GM23338 (cell line): ENCODE measurements around the gene KIF9. TPM values are rescaled to one million over a fixed set of nuclear protein-coding genes. Genes with fewer than 3 reads are reported as not detected.

ENCODE experiments used
- ATAC-seq: fragments of 200-7000 bp; cut with Tn5 transposase; 3 replicates; pipeline ENCODE4 v1.9.1; 2020
- DNase-seq: peaks from one replicate; pipeline ENCODE4 v3.0.0-alpha.2; 2015; ENCODE audit warnings: low spot score
- H2AFZ ChIP-seq: fragments of 200-600 bp; sonication (generic); 2 replicates; pipeline ENCODE4 v1.8.0; 2016; ENCODE audit warnings: antibody characterized with exemption, mild to moderate bottlenecking, moderate library complexity
- H3F3A ChIP-seq: fragments of 200-600 bp; sonication (generic); replicated peaks from 2 replicates; pipeline ENCODE4 v1.8.0; 2017; ENCODE audit warnings: antibody characterized with exemption, mixed run types, low read depth
- H3K27ac ChIP-seq: fragments of 200-600 bp; sonication (generic); 2 replicates; pipeline ENCODE4 v1.6.1; 2016; ENCODE audit warnings: low read depth
- H3K27me3 ChIP-seq: fragments of 200-600 bp; sonication (generic); 2 replicates; pipeline ENCODE4 v1.8.0; 2016; ENCODE audit warnings: mild to moderate bottlenecking, mixed run types, moderate library complexity; ENCODE audit not compliant: insufficient read depth
- H3K36me3 ChIP-seq: fragments of 200-600 bp; sonication (generic); 2 replicates; pipeline ENCODE4 v1.8.0; 2016; ENCODE audit warnings: mild to moderate bottlenecking; ENCODE audit not compliant: insufficient read depth
- H3K4me1 ChIP-seq: fragments of 200-600 bp; sonication (generic); 2 replicates; pipeline ENCODE4 v1.8.0; 2016; ENCODE audit warnings: mild to moderate bottlenecking, moderate library complexity; ENCODE audit not compliant: insufficient read depth
- H3K4me2 ChIP-seq: fragments of 200-600 bp; sonication (generic); 2 replicates; pipeline ENCODE4 v1.7.1; 2017; ENCODE audit warnings: mixed run types
- H3K4me3 ChIP-seq: fragments of 200-600 bp; sonication (generic); 2 replicates; pipeline ENCODE4 v1.6.1; 2016; ENCODE audit warnings: mixed run types
- H3K79me2 ChIP-seq: fragments of 200-600 bp; sonication (generic); replicated peaks from 2 replicates; pipeline ENCODE4 v1.8.0; 2017; ENCODE audit warnings: mild to moderate bottlenecking; ENCODE audit not compliant: insufficient read depth
- H3K9me2 ChIP-seq: fragments of 200-600 bp; sonication (generic); 2 replicates; pipeline ENCODE4 v1.8.0; 2017; ENCODE audit not compliant: insufficient read depth
- H4K20me1 ChIP-seq: fragments of 200-600 bp; sonication (generic); replicated peaks from 2 replicates; pipeline ENCODE4 v1.8.0; 2017; ENCODE audit warnings: mild to moderate bottlenecking; ENCODE audit not compliant: insufficient read depth
- H3K27ac Mint-ChIP-seq: 2 replicates; pipeline ENCODE4 v1.8.0; 2020; ENCODE audit warnings: inconsistent platforms, mild to moderate bottlenecking, moderate library complexity, mixed read lengths
- H3K27me3 Mint-ChIP-seq: 3 replicates; pipeline ENCODE4 v1.8.0; 2022; ENCODE audit warnings: low read depth, mild to moderate bottlenecking, moderate library complexity, mixed read lengths, inconsistent platforms; ENCODE audit not compliant: insufficient read depth, poor library complexity
- H3K36me3 Mint-ChIP-seq: 3 replicates; pipeline ENCODE4 v1.8.0; 2021; ENCODE audit warnings: low read depth, mild to moderate bottlenecking, inconsistent platforms, moderate library complexity, mixed read lengths
- H3K4me1 Mint-ChIP-seq: 3 replicates; pipeline ENCODE4 v1.8.0; 2020; ENCODE audit warnings: mild to moderate bottlenecking, inconsistent platforms, mixed read lengths
- H3K4me3 Mint-ChIP-seq: 3 replicates; pipeline ENCODE4 v1.8.0; 2021; ENCODE audit warnings: moderate library complexity, mild to moderate bottlenecking, inconsistent platforms, mixed read lengths
- H3K9me3 Mint-ChIP-seq: 3 replicates; pipeline ENCODE4 v1.8.0; 2020; ENCODE audit warnings: moderate library complexity, mild to moderate bottlenecking, inconsistent platforms, mixed read lengths
- CREB1 ChIP-seq: fragments of 250-450 bp; sonication (Bioruptor Pico); IDR thresholded peaks from 2 replicates; pipeline ENCODE4 v1.5.0; 2020; ENCODE audit warnings: low read depth, mild to moderate bottlenecking, moderate library complexity
- ETS1 ChIP-seq: IDR thresholded peaks from 2 replicates; pipeline ENCODE4 v1.6.1; 2016; ENCODE audit warnings: antibody characterized with exemption
- EZH2 ChIP-seq: fragments of 200-600 bp; sonication (generic); IDR thresholded peaks from one replicate; pipeline ENCODE4 v1.8.0; 2017; ENCODE audit warnings: antibody characterized with exemption, mild to moderate bottlenecking, low read depth; ENCODE audit not compliant: unreplicated experiment
- EZH2phosphoT487 ChIP-seq: fragments of 200-600 bp; sonication (generic); IDR thresholded peaks from one replicate; pipeline ENCODE4 v1.8.1; 2018; ENCODE audit warnings: antibody characterized with exemption; ENCODE audit not compliant: unreplicated experiment
- JUNB ChIP-seq: IDR thresholded peaks from one replicate; pipeline ENCODE4 v1.6.1; 2016; ENCODE audit warnings: antibody characterized with exemption; ENCODE audit not compliant: unreplicated experiment
- NANOG ChIP-seq: IDR thresholded peaks from 2 replicates; pipeline ENCODE4 v1.6.1; 2016; ENCODE audit warnings: antibody characterized with exemption, borderline replicate concordance
- POLR2AphosphoS5 ChIP-seq: IDR thresholded peaks from 2 replicates; pipeline ENCODE4 v1.6.1; 2016; ENCODE audit warnings: antibody characterized with exemption, low read depth
- ZNF114 ChIP-seq: fragments of 250-450 bp; sonication (Bioruptor Pico); IDR thresholded peaks from 2 replicates; pipeline ENCODE4 v1.5.0; 2020; ENCODE audit warnings: mild to moderate bottlenecking, moderate library complexity
- ZNF331 ChIP-seq: fragments of 250-450 bp; sonication (Bioruptor Pico); IDR thresholded peaks from 2 replicates; pipeline ENCODE4 v1.5.0; 2020; ENCODE audit warnings: low read depth, mild to moderate bottlenecking, moderate library complexity
- ZNF462 ChIP-seq: fragments of 250-450 bp; sonication (Bioruptor Pico); IDR thresholded peaks from 2 replicates; pipeline ENCODE4 v1.5.0; 2020; ENCODE audit warnings: mild to moderate bottlenecking, moderate library complexity
- polyA plus RNA-seq: library from polyadenylated mRNA; unstranded; fragments of >200 nt; fragmentation: Nextera tagmentation; extraction: Ambion mirVana; gene quantifications from 2 replicates; pipeline ENCODE4 v1.2.1, GENCODE V29; 2016
- total RNA-seq: library from RNA; depleted of rRNA; stranded (reverse); fragments of >200 nt; shearing (Covaris generic); gene quantifications from 2 replicates; pipeline ENCODE4 v1.2.3, GENCODE V29; 2014

Gene KIF9
- total and polyA plus RNA-seq, 2 experiments from 2014 or later, result 12.6 to 14.0 TPM

GRCh38 chr3:47291158-47291753 is 8.7 kb upstream of the KIF9 start (continued):
- TF ChIP-seq ZNF462 (CRISPR knock-in tag) (no peak), EZH2phosphoT487 (no peak), NANOG (no peak), CREB1 (no peak), POLR2AphosphoS5 (no peak), ZNF114 (CRISPR knock-in tag) (no peak), EZH2 (no peak)

- H3K4me3 Mint-ChIP-seq, result no peak overlapping the region
- H3K27ac ChIP-seq, result no peak overlapping the region
- H3K36me3 Mint-ChIP-seq, result peaks cover 16% of the 10 kb centered on the region
- no peaks in the 10 kb centered on the region for H3K9me2 ChIP-seq
- no peaks in the 10 kb centered on the region; the same call in 1 of the 2 replicates for H3K36me3 ChIP-seq
- DNase-seq (no peak), ATAC-seq (no peak)
- H3K27me3 Mint-ChIP-seq, result peaks cover 2% of the 10 kb centered on the region
- H3K27me3 ChIP-seq, result no peaks in the 10 kb centered on the region
- H3K4me1 ChIP-seq, result no peaks in the 10 kb centered on the region
- H2AFZ ChIP-seq, result no peak overlapping the region
- H3K27ac Mint-ChIP-seq, result no peak overlapping the region
- H4K20me1 ChIP-seq, result peaks cover 43% of the 10 kb centered on the region
- peaks cover 3% of the 10 kb centered on the region; the same call in 1 of the 3 replicates for H3K4me1 Mint-ChIP-seq
- no peak overlapping the region for H3K4me2 ChIP-seq
- H3F3A ChIP-seq, result 0 out of 2 replicates have a peak, but pooled peaks cover 5% of the 10 kb centered on the region
- H3K79me2 ChIP-seq, result peaks cover 98% of the 10 kb centered on the region
- no peak overlapping the region for H3K4me3 ChIP-seq
- no peaks in the 10 kb centered on the region for H3K9me3 Mint-ChIP-seq
- TF ChIP-seq ETS1, result no peak
- TF ChIP-seq EZH2phosphoT487, result no peak
- TF ChIP-seq JUNB, result no peak
- TF ChIP-seq ZNF331 (CRISPR knock-in tag), result no peak
Measured at GRCh38 chr3:47288966-47289910, 6.6 kb upstream of the KIF9 start.
